AG10803 (cell line): Measurements from ENCODE around the gene AGAP1.

ENCODE experiments used
- DNase-seq: peaks from one replicate; pipeline ENCODE4 v3.0.0; 2010; ENCODE audit warnings: low read depth
- H3K4me3 ChIP-seq: 2 replicates; pipeline ENCODE4 v1.5.1; 2011; ENCODE audit warnings: mild to moderate bottlenecking, low read length, control low read depth
- CTCF ChIP-seq: conservative IDR thresholded peaks from 2 replicates; pipeline ENCODE4 v1.5.1; 2011; ENCODE audit warnings: mild to moderate bottlenecking, low read length, control low read depth, inconsistent platforms

AGAP1 gene

GRCh38 chr2:235951493-235951892, 457.6 kb downstream of the AGAP1 start:
- H3K4me3 ChIP-seq, result no peak overlapping the region
- no peak for DNase-seq
- TF ChIP-seq CTCF, result no peak

- no peak for DNase-seq
- TF ChIP-seq CTCF, result no peak
- H3K4me3 ChIP-seq, result no peak overlapping the region
These were observed 458.1 kb downstream of the AGAP1 start for GRCh38 chr2:235951982-235952381.

- no peak for TF ChIP-seq CTCF
These were observed 458.9 kb downstream of the AGAP1 start for GRCh38 chr2:235952714-235953113.

GRCh38 chr2:235954281-235954680, 460.4 kb downstream of the AGAP1 start:
- DNase-seq, result no peak
- no peak for TF ChIP-seq CTCF
- H3K4me3 ChIP-seq, result no peak overlapping the region

More at GRCh38 chr2:235952714-235953113, 458.9 kb downstream of the AGAP1 start:
- H3K4me3 ChIP-seq, result no peak overlapping the region
- no peak for DNase-seq

GRCh38 chr2:235954888-235955480, 461.1 kb downstream of the AGAP1 start:
- DNase-seq, result no peak
- no peak overlapping the region for H3K4me3 ChIP-seq
- TF ChIP-seq CTCF, result no peak

GRCh38 chr2:235955664-235956063, 461.8 kb downstream of the AGAP1 start:
- H3K4me3 ChIP-seq, result no peak overlapping the region
- DNase-seq, result no peak
- no peak for TF ChIP-seq CTCF

GRCh38 chr2:235956281-235956970, 462.6 kb downstream of the AGAP1 start:
- no peak for DNase-seq
- TF ChIP-seq CTCF, result no peak
- H3K4me3 ChIP-seq, result no peak overlapping the region
